HG02610 (cell line): ENCODE data around the gene GMDS.
A peak's percentile ranks its signal among the peaks of the same experiment; 100 is the strongest.
"Not testable (repeated sequence)": the region's sequence is repeated elsewhere in the genome, so short reads cannot be mapped to it uniquely, and the experiment has no call there.

Source experiments
- ATAC-seq: cut with Tn5 transposase; IDR thresholded peaks from one replicate; pipeline ENCODE4 v1.9.1; 2021; ENCODE audit warnings: mild to moderate bottlenecking, moderate library complexity; ENCODE audit not compliant: unreplicated experiment

GMDS gene

GRCh38 chr6:1672379-1672778, 573.0 kb downstream of the GMDS start:
- no peak for ATAC-seq

- ATAC-seq: no peak
Observed at GRCh38 chr6:1670711-1671462, 574.5 kb downstream of the GMDS start.

GRCh38 chr6:1669996-1670395, 575.4 kb downstream of the GMDS start:
- no peak for ATAC-seq

GRCh38 chr6:1668456-1668855, 576.9 kb downstream of the GMDS start:
- not testable (repeated sequence) for ATAC-seq

GRCh38 chr6:1667805-1668175, 577.6 kb downstream of the GMDS start:
- ATAC-seq: no peak

- no peak for ATAC-seq
Observed at GRCh38 chr6:1667012-1667804, 578.2 kb downstream of the GMDS start.

- peak; percentile 93 for ATAC-seq
Observed at GRCh38 chr6:1665214-1665613, 580.2 kb downstream of the GMDS start.

GRCh38 chr6:1664329-1664728, 581.1 kb downstream of the GMDS start:
- ATAC-seq: no peak

GRCh38 chr6:1663511-1663910, 581.9 kb downstream of the GMDS start:
- no peak for ATAC-seq

GRCh38 chr6:1662534-1662933, 582.9 kb downstream of the GMDS start:
- ATAC-seq: no peak

- no peak for ATAC-seq
Observed at GRCh38 chr6:1659816-1660215, 585.6 kb downstream of the GMDS start.

GRCh38 chr6:1658212-1659005, 587.0 kb downstream of the GMDS start:
- ATAC-seq: no peak

- no peak for ATAC-seq
Observed at GRCh38 chr6:1657771-1658165, 587.6 kb downstream of the GMDS start.

- no peak for ATAC-seq
Observed at GRCh38 chr6:1657116-1657770, 588.2 kb downstream of the GMDS start.

GRCh38 chr6:1654054-1654453, 591.4 kb downstream of the GMDS start:
- ATAC-seq: no peak

- no peak for ATAC-seq
Observed at GRCh38 chr6:1652842-1653241, 592.6 kb downstream of the GMDS start.

GRCh38 chr6:1651362-1651761, 594.0 kb downstream of the GMDS start:
- no peak for ATAC-seq

GRCh38 chr6:1645466-1646185, 599.8 kb downstream of the GMDS start:
- no peak for ATAC-seq

GRCh38 chr6:1644516-1645060, 600.8 kb downstream of the GMDS start:
- ATAC-seq: no peak

GRCh38 chr6:1643830-1644445, 601.5 kb downstream of the GMDS start:
- ATAC-seq: no peak
